Upper lobe of right lung (tissue), 1 donor: ENCODE results near the gene SLC22A1. TPM values are rescaled to one million over a fixed set of nuclear protein-coding genes. Genes with fewer than 3 reads are reported as not detected.
"Not testable (repeated sequence)": the region's sequence is repeated elsewhere in the genome, so short reads cannot be mapped to it uniquely, and the experiment has no call there.

Experiments used
- ATAC-seq: fragments of 200-7000 bp; cut with Tn5 transposase; one replicate; pipeline ENCODE4 v1.9.1; 2020; ENCODE audit warnings: mild to moderate bottlenecking, moderate library complexity
- DNase-seq: peaks from one replicate; pipeline ENCODE4 v3.0.0-alpha.2; 2020
- H3K27ac ChIP-seq: fragments of 200-600 bp; one replicate; pipeline ENCODE4 v1.8.0; 2022
- H3K27me3 ChIP-seq: fragments of 200-600 bp; one replicate; pipeline ENCODE4 v1.8.0; 2022; ENCODE audit warnings: mild to moderate bottlenecking
- H3K36me3 ChIP-seq: fragments of 200-600 bp; one replicate; pipeline ENCODE4 v1.8.0; 2022
- H3K4me1 ChIP-seq: fragments of 200-600 bp; one replicate; pipeline ENCODE4 v1.8.0; 2022
- H3K4me3 ChIP-seq: fragments of 200-600 bp; one replicate; pipeline ENCODE4 v1.8.0; 2022; ENCODE audit warnings: mild to moderate bottlenecking
- H3K9me3 ChIP-seq: fragments of 200-600 bp; one replicate; pipeline ENCODE4 v1.8.0; 2022
- CTCF ChIP-seq: fragments of 200-600 bp; IDR thresholded peaks from one replicate; pipeline ENCODE4 v1.8.0; 2022; ENCODE audit warnings: antibody characterized with exemption
- intact Hi-C: fragments of 100-400 bp; cut with DNase I; formaldehyde crosslinking; loops from one replicate; pipeline ENCODE4 v1.11.0; 2022
- total RNA-seq: library from RNA; stranded (reverse); fragmentation: NEBNext Ultra II Directional; extraction: Animal tissue kit (Norgen Biotek cat#: 25700); gene quantifications from one replicate; pipeline ENCODE4 v1.2.1, GENCODE V29; 2021
- donor health status: DM: no; HTN: yes; CAD: no; lungs with severe emphysema.

SLC22A1 gene
- total RNA-seq, 1 donor from 2014 or later, result 2.7 TPM

GRCh38 chr6:160161647-160161986 is 40.0 kb downstream of the SLC22A1 start:
- DNase-seq (no peak), ATAC-seq (peak; percentile 17)
- Histone ChIP-seq H3K4me3 (no peak overlapping the region), H3K9me3 (no peaks in the 10 kb centered on the region), H3K27me3 (no peaks in the 10 kb centered on the region), H3K4me1 (no peaks in the 10 kb centered on the region), H3K27ac (no peak overlapping the region), H3K36me3 (no peaks in the 10 kb centered on the region)
- no peak for TF ChIP-seq CTCF
- intact Hi-C loops, result no loop called here

GRCh38 chr6:160162030-160162566 is 40.5 kb downstream of the SLC22A1 start:
- intact Hi-C loops, result no loop called here
- no peak for ATAC-seq

GRCh38 chr6:160163425-160163824 is 41.8 kb downstream of the SLC22A1 start:
- H3K9me3 ChIP-seq, result no peaks in the 10 kb centered on the region
- H3K27me3 ChIP-seq, result no peaks in the 10 kb centered on the region
- DNase-seq (no peak), ATAC-seq (no peak)
- no peak overlapping the region for H3K4me3 ChIP-seq
- H3K27ac ChIP-seq, result no peak overlapping the region
- H3K36me3 ChIP-seq, result no peaks in the 10 kb centered on the region
- intact Hi-C loops, result no loop called here
- H3K4me1 ChIP-seq, result no peaks in the 10 kb centered on the region
- TF ChIP-seq CTCF, result no peak

More at GRCh38 chr6:160162030-160162566, 40.5 kb downstream of the SLC22A1 start:
- H3K36me3 ChIP-seq, result no peaks in the 10 kb centered on the region
- no peak for DNase-seq
- no peak overlapping the region for H3K27ac ChIP-seq
- no peak for TF ChIP-seq CTCF
- H3K4me3 ChIP-seq, result no peak overlapping the region
- H3K27me3 ChIP-seq, result no peaks in the 10 kb centered on the region
- H3K4me1 ChIP-seq, result no peaks in the 10 kb centered on the region
- H3K9me3 ChIP-seq, result no peaks in the 10 kb centered on the region

- no peak for ATAC-seq
- Histone ChIP-seq H3K36me3 (no peaks in the 10 kb centered on the region), H3K27me3 (no peaks in the 10 kb centered on the region), H3K9me3 (no peaks in the 10 kb centered on the region), H3K4me1 (no peaks in the 10 kb centered on the region), H3K27ac (no peak overlapping the region), H3K4me3 (no peak overlapping the region)
- intact Hi-C loops, result no loop called here
- DNase-seq, result no peak
- TF ChIP-seq CTCF, result no peak
These were observed 42.3 kb downstream of the SLC22A1 start for GRCh38 chr6:160163912-160164311.

- intact Hi-C loops, H3K27ac ChIP-seq, H3K4me1 ChIP-seq, H3K27me3 ChIP-seq, DNase-seq, H3K36me3 ChIP-seq, H3K4me3 ChIP-seq, H3K9me3 ChIP-seq, ATAC-seq: not testable (repeated sequence)
These were observed 44.3 kb downstream of the SLC22A1 start for GRCh38 chr6:160165928-160166327.

- Histone ChIP-seq H3K27me3 (no peaks in the 10 kb centered on the region), H3K36me3 (no peaks in the 10 kb centered on the region), H3K4me3 (no peak overlapping the region), H3K27ac (no peak overlapping the region), H3K4me1 (no peaks in the 10 kb centered on the region), H3K9me3 (no peaks in the 10 kb centered on the region)
- intact Hi-C loops, result no loop called here
- TF ChIP-seq CTCF, result no peak
- ATAC-seq, result no peak
- DNase-seq, result no peak
These were observed 46.2 kb downstream of the SLC22A1 start for GRCh38 chr6:160167604-160168399.
